ENCODE data around the gene CSF3R.

The CSF3R gene

DNA sequence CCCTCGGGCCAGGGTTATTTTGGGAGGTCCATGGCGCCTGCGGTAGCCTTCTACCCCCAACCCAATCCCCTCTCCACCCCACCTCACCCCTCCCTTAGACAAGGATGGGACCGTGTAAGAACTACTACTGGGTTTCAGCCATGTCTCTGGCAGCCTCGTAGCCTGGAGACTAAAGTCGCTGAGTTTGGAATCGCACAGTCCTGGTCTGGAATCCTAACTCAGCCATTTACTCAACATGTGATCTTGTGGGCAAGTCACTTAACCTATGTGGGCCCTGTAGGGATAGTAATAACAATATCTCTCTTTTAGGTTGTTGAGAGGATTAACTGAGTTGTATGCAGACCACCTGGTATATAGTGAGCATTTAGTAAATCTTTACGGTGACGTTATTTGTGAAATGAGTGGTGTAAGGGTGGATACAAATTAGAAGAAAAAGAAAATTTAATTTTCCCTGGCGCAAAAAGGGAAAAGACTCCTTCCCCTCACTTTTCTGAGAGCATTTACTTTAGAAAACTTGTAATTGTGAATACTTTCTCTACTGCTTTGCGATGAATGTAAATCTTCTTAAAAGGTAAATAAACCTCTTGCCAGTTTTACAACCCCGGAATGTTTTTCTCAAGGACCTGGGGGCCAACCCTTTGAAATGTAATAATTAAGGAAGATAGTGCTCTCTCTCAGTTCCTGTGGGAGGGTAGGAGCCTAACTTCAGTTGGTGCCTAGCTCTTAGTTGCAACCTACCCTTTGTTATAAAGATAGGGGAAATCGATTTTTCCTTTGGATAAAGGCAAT is 17.9 kb downstream of the CSF3R start:
- Mint-ChIP-seq H3K4me3 (peak overlapping the region; percentile 95 to 100 (median 98)), H3K9me3 (no peaks in the 10 kb centered on the region), H3K4me1 (peaks cover 26% of the 10 kb centered on the region), H3K36me3 (ENCODE audit: low read depth) (peaks cover 12% of the 10 kb centered on the region), H3K27ac (peak overlapping the region; percentile 96 to 100 (median 99)), H3K27me3 (ENCODE audit: low read depth) (no peaks in the 10 kb centered on the region)
- TF ChIP-seq, protein P1, sequence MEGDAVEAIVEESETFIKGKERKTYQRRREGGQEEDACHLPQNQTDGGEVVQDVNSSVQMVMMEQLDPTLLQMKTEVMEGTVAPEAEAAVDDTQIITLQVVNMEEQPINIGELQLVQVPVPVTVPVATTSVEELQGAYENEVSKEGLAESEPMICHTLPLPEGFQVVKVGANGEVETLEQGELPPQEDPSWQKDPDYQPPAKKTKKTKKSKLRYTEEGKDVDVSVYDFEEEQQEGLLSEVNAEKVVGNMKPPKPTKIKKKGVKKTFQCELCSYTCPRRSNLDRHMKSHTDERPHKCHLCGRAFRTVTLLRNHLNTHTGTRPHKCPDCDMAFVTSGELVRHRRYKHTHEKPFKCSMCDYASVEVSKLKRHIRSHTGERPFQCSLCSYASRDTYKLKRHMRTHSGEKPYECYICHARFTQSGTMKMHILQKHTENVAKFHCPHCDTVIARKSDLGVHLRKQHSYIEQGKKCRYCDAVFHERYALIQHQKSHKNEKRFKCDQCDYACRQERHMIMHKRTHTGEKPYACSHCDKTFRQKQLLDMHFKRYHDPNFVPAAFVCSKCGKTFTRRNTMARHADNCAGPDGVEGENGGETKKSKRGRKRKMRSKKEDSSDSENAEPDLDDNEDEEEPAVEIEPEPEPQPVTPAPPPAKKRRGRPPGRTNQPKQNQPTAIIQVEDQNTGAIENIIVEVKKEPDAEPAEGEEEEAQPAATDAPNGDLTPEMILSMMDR (IDR thresholded peaks at IDR 0.05; ENCODE audit: unreplicated experiment in 3 of 3) = no peak

DNA sequence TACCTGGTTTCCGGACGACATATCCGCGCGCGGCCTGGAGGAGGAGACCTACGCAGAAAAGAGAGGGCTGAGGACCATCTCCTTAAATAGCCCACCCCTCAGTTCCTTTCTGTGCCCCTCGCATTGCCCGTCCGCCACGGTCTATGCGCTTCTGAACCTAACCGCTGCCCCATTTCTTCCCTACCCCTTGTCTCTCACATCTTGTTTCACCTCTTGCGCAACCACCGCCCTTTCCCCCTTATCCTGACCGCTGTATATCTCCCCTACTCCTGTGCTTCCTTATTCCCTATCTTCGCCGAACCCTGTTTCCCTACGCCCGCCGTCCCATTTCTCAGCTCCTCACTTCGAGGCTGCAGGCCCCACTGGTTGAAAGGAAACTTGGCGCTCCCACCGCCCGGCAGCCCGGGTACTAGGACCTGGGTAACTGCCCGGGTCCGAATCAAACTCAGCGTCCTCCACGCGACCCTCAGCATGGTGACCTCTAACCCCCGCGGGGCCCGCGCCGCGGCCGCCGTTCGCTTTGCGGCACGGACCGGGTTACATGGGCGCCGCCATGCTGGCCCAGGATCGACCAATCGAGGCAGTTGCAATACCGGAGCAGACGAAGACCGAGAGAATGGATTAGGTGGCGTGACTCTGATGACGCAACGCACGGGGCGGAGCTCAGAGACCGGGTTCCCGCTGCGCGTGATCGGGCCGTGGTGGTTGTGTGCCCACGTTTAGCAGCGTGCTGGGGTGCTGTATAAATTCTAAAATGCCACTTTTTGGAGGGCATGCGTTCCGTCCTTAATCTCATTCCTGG is 18.7 kb downstream of the CSF3R start, which contains the start of gene MRPS15:
MRPS15 (minus strand) TSS at position 582 of the 802 bp plus-strand sequence; CDS start at position 473, 109 bp downstream.
- H3K9me3 Mint-ChIP-seq = no peaks in the 10 kb centered on the region
- peaks cover 17% of the 10 kb centered on the region for H3K36me3 Mint-ChIP-seq (ENCODE audit: low read depth)
- peak within 1 kb of the TSS; percentile 95 to 100 (median 98) for H3K4me3 Mint-ChIP-seq

DNA sequence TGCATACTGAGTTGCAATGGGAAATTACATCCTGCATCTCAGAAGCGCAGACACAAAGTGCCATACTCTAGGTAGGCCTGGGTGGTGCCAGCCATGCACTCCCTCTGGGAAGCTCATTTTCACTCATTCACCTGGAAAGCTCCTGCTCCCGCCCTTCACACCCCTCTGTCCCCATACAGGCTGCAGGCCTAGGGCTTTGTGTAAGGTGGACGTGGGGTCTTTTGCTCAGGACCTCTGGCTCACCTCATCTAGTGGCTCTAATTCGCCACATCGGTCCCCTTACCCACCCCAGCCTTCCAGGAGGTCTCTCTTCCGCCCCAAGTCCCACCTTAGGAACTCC is 19.3 kb downstream of the CSF3R start:
- Mint-ChIP-seq H3K27ac (peak overlapping the region; percentile 96 to 100 (median 99)), H3K4me3 (peak overlapping the region; percentile 95 to 100 (median 98)), H3K36me3 (ENCODE audit: low read depth) (peaks cover 21% of the 10 kb centered on the region), H3K27me3 (ENCODE audit: low read depth) (no peaks in the 10 kb centered on the region), H3K4me1 (peaks cover 26% of the 10 kb centered on the region), H3K9me3 (no peaks in the 10 kb centered on the region)
- TF ChIP-seq, protein P1 (IDR thresholded peaks at IDR 0.05; ENCODE audit: unreplicated experiment in 3 of 3) = no peak

More for the DNA sequence above, 18.7 kb downstream of the CSF3R start, which contains the start of gene MRPS15:
- TF ChIP-seq, protein P1 (IDR thresholded peaks at IDR 0.05; ENCODE audit: unreplicated experiment in 3 of 3) = no peak
- Mint-ChIP-seq H3K27ac (peak within 1 kb of the TSS; percentile 96 to 100 (median 99)), H3K4me1 (peaks cover 26% of the 10 kb centered on the region), H3K27me3 (ENCODE audit: low read depth) (no peaks in the 10 kb centered on the region)

DNA sequence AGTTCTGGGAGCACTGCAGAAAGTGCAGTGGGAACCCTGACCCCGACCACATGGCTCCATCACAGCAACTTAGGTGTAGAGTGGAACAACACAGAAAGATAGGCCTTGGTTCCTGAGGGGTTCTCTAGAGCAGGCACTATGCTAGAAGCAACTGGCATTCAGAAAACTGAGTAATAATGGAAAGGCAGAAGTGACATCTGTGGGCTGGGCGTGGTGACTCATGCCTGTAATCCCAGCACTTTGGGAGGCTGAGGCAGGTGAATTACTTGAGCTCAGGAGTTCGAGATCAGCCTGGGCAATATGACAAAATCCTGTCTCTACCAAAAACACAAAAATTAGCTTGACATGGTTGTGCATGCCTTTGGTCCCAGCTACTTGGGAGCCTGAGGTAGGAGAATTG is 23.8 kb downstream of the CSF3R start:
- Mint-ChIP-seq H3K27me3 (ENCODE audit: low read depth) (no peaks in the 10 kb centered on the region), H3K27ac (no peak overlapping the region), H3K9me3 (no peaks in the 10 kb centered on the region), H3K4me3 (no peak overlapping the region), H3K4me1 (peaks cover 8% of the 10 kb centered on the region), H3K36me3 (ENCODE audit: low read depth) (peaks cover 39% of the 10 kb centered on the region)
- TF ChIP-seq, protein P1 (IDR thresholded peaks at IDR 0.05; ENCODE audit: unreplicated experiment in 3 of 3) = no peak

DNA sequence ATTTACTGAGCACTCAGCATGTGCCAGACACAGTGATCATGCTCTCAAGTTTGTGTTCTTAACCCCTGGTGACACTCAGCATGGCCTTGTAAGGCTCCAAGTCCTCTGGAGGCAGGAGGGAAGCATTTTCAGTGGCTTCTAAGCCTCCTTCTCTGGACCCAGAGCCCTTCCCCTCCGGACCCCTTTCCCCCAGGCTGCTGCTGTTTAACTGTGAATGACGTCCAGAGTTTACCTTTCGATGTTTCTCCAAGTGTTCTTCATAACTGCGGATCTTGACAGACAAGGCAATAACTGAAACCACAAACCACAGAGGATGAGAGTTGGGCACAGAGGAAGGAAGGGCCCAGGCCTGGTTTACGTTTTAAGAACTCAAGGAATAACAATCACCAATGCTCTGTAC is 25.0 kb downstream of the CSF3R start:
- no peaks in the 10 kb centered on the region for H3K9me3 Mint-ChIP-seq
- no peaks in the 10 kb centered on the region for H3K4me1 Mint-ChIP-seq
- H3K27ac Mint-ChIP-seq = no peak overlapping the region
- H3K4me3 Mint-ChIP-seq = no peak overlapping the region
- peaks cover 42% of the 10 kb centered on the region for H3K36me3 Mint-ChIP-seq (ENCODE audit: low read depth)
- H3K27me3 Mint-ChIP-seq (ENCODE audit: low read depth) = no peaks in the 10 kb centered on the region
- TF ChIP-seq, protein P1 (IDR thresholded peaks at IDR 0.05; ENCODE audit: unreplicated experiment in 3 of 3) = no peak

Measured in nephron (organoid).